Hepatocyte (in vitro differentiated cells): ENCODE measurements around the gene DTNBP1.

Experiments used
- EZH2 ChIP-seq: fragments of 200-600 bp; sonication (generic); IDR thresholded peaks from 2 replicates; pipeline ENCODE4 v1.6.1; 2016; ENCODE audit warnings: antibody characterized with exemption, mild to moderate bottlenecking, borderline replicate concordance
- EZH2phosphoT487 ChIP-seq: fragments of 200-600 bp; sonication (generic); IDR thresholded peaks from one replicate; pipeline ENCODE4 v1.6.1; 2018; ENCODE audit warnings: antibody characterized with exemption, mild to moderate bottlenecking, low read depth, moderate library complexity; ENCODE audit not compliant: unreplicated experiment, severe bottlenecking
- TF ChIP-seq, protein P1 (sequence below): fragments of 200-600 bp; sonication (generic); IDR thresholded peaks from 2 replicates; pipeline ENCODE4 v1.5.1; 2016; ENCODE audit warnings: antibody characterized with exemption, mild to moderate bottlenecking; ENCODE audit not compliant: poor library complexity

DNA sequence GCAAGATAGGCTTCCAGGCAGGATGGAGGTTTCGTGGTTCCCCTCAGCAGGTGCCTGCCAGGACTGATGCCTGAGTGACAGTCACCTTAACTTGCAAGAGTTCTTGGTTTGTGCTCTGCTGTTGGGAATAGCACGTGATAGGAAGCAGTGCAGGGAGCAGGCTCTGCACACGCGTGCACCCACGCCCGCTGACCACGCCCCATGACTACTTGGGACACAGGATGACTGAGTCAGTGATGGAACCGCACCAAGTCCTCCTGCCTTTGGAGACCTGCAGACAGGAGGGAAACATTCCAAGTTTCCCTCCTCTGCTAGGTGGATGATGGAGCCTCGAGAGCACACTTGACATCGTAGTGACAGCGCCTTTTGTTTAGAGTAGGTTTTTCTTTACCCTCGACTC is 164.2 kb downstream of the DTNBP1 start:
- TF ChIP-seq, protein P1, sequence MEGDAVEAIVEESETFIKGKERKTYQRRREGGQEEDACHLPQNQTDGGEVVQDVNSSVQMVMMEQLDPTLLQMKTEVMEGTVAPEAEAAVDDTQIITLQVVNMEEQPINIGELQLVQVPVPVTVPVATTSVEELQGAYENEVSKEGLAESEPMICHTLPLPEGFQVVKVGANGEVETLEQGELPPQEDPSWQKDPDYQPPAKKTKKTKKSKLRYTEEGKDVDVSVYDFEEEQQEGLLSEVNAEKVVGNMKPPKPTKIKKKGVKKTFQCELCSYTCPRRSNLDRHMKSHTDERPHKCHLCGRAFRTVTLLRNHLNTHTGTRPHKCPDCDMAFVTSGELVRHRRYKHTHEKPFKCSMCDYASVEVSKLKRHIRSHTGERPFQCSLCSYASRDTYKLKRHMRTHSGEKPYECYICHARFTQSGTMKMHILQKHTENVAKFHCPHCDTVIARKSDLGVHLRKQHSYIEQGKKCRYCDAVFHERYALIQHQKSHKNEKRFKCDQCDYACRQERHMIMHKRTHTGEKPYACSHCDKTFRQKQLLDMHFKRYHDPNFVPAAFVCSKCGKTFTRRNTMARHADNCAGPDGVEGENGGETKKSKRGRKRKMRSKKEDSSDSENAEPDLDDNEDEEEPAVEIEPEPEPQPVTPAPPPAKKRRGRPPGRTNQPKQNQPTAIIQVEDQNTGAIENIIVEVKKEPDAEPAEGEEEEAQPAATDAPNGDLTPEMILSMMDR, result no peak
- TF ChIP-seq EZH2, result no peak
- no peak for TF ChIP-seq EZH2phosphoT487
